SH-SY5Y (cell line): ENCODE data around the gene SEMA3D.

Experiments
- GATA2 ChIP-seq: IDR thresholded peaks from 2 replicates; pipeline ENCODE4 v1.6.1; 2011; ENCODE audit warnings: mild to moderate bottlenecking, low read depth, low read length
- GATA3 ChIP-seq: IDR thresholded peaks from 2 replicates; pipeline ENCODE4 v1.6.1; 2011; ENCODE audit warnings: low read depth, mild to moderate bottlenecking, low read length, moderate library complexity

DNA sequence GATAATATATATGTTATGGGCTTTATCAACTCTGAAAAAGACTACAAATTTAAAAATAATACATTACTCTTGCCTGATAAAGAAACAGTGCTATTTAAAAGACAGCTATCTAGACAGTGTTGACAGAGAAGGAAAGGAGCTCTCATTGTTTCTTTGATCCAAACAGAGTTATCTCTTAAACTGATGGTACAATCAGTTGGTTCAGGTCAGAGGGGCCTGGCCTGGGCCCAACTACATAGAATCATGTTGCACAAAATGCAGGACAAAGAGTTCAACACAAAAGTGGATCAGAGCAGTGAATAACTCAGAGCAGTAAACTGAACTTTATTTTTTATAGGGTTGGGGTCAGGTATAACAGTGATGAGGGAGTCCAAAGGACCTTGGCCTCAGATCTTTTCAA, 33.8 kb upstream of the SEMA3D start:
- TF ChIP-seq GATA2 (no peak), GATA3 (no peak)
